Measurements from ENCODE around the gene ADCY7. TPM values are rescaled to one million over a fixed set of nuclear protein-coding genes. Genes with fewer than 3 reads are reported as not detected.
A peak's percentile ranks its signal among the peaks of the same experiment; 100 is the strongest.

The ADCY7 gene
- total RNA-seq, 1 experiment from 2014 or later = 4.0 TPM

GRCh38 chr16:50293041-50293783 is 26.9 kb downstream of the ADCY7 start:
- H3K18ac ChIP-seq (ENCODE audit: insufficient read length, low read depth, low read length) = no peak overlapping the region
- no peaks in the 10 kb centered on the region for H3K27me3 Mint-ChIP-seq (ENCODE audit: low read depth)
- no peak for DNase-seq
- H3K36me3 Mint-ChIP-seq (ENCODE audit: insufficient read depth in 1 of 3, low read depth in 3 of 3) = no peaks in the 10 kb centered on the region; a peak in 1 of 7 replicates
- no peak overlapping the region for H3K23ac ChIP-seq (ENCODE audit: insufficient read length, low read depth, low read length)
- no peak overlapping the region for H3K56ac ChIP-seq (ENCODE audit: insufficient read length, low read depth, low read length)
- no peak overlapping the region for H2AK5ac ChIP-seq (ENCODE audit: insufficient read length, low read length)
- H3K27ac ChIP-seq (ENCODE audit: insufficient read length, low read depth, low read length) = no peak overlapping the region
- H3K4me3 Mint-ChIP-seq = no peak overlapping the region
- H3K9ac ChIP-seq (ENCODE audit: extremely low read depth, insufficient read length, low read length) = no peak overlapping the region
- no peaks in the 10 kb centered on the region for H3K9me3 Mint-ChIP-seq
- H3K23me2 ChIP-seq (ENCODE audit: insufficient read length, low read depth, low read length, poor library complexity, severe bottlenecking) = no peaks in the 10 kb centered on the region
- H3K4me1 ChIP-seq (ENCODE audit: insufficient read depth, low read length) = no peaks in the 10 kb centered on the region
- no peak overlapping the region; a peak in 1 of 7 replicates for H3K27ac Mint-ChIP-seq
- peaks cover 2 to 6% of the 10 kb centered on the region in 2 experiments; a peak in 3 of 4 replicates for H3K4me1 Mint-ChIP-seq
- no peaks in the 10 kb centered on the region for H3K79me1 ChIP-seq (ENCODE audit: insufficient read depth, low read depth, low read length, poor library complexity, severe bottlenecking)
- no peak overlapping the region for H2AFZ ChIP-seq (ENCODE audit: low read length)
- no peak overlapping the region for H2BK15ac ChIP-seq (ENCODE audit: low read depth, low read length)
- no peak overlapping the region for H2BK20ac ChIP-seq (ENCODE audit: low read depth, low read length, poor library complexity, severe bottlenecking)
- no peak overlapping the region for H2BK12ac ChIP-seq (ENCODE audit: insufficient read length, low read depth, low read length)
- no peak overlapping the region for H2BK5ac ChIP-seq (ENCODE audit: insufficient read length, low read length)
- H3K4me2 ChIP-seq (ENCODE audit: insufficient read depth, insufficient read length, low read length) = no peak overlapping the region
- H3K27me3 ChIP-seq (ENCODE audit: insufficient read depth, low read length) = no peaks in the 10 kb centered on the region
- no peak overlapping the region for H4K5ac ChIP-seq (ENCODE audit: insufficient read length, low read depth, low read length)
- no CpG with 5 or more reads among the region's 20 CpGs for WGBS (ENCODE audit: extremely low coverage, insufficient read length, low lambda C conversion rate)
- H3K4ac ChIP-seq (ENCODE audit: low read depth, low read length) = no peak overlapping the region
- no peak for TF ChIP-seq CTCF (conservative IDR thresholded peaks at IDR 0.05)
- no peaks in the 10 kb centered on the region for H3K79me2 ChIP-seq (ENCODE audit: insufficient read depth, low read length)
- H2BK120ac ChIP-seq (ENCODE audit: low read depth, low read length, poor library complexity, severe bottlenecking) = no peak overlapping the region
- no peak overlapping the region for H3T11ph ChIP-seq (ENCODE audit: low read length)
- H3K9me3 ChIP-seq (ENCODE audit: control insufficient read depth, low read depth, low read length) = no peaks in the 10 kb centered on the region
- no peaks in the 10 kb centered on the region for H4K20me1 ChIP-seq (ENCODE audit: control insufficient read depth, insufficient read depth, insufficient read length)
- H3K14ac ChIP-seq (ENCODE audit: insufficient read depth, low read length) = peak overlapping the region; percentile 20; the same call in 1 of the 2 replicates
- no peak overlapping the region for H4K91ac ChIP-seq (ENCODE audit: insufficient read length, low read depth, low read length)
- H4K8ac ChIP-seq (replicated peaks; ENCODE audit: insufficient read length, low read depth, low read length) = no peak overlapping the region

Data from H9 (cell line).